Adrenal gland (tissue), 12 donors: Measurements from ENCODE around the gene SNTA1. TPM values are rescaled to one million over a fixed set of nuclear protein-coding genes. Genes with fewer than 3 reads are reported as not detected.
"Not testable (repeated sequence)": the region's sequence is repeated elsewhere in the genome, so short reads cannot be mapped to it uniquely, and the experiment has no call there.

Experiments used
- DNase-seq, 7 donors: peaks; one replicate each; pipeline ENCODE4 v3.0.0-alpha.2; 2019 to 2020
- H3K27ac ChIP-seq, 5 donors: fragments of 200-600 bp; sonication (generic) in 4 of 5; 1 replicate in 3 of 5; 2 replicates in 2 of 5; pipeline versions ENCODE4 v1.5.1 to v1.8.0; 2016 to 2020; ENCODE audit warnings: mild to moderate bottlenecking in 1 of 5
- H3K27me3 ChIP-seq: fragments of 200-600 bp; 2 replicates; pipeline ENCODE4 v1.8.0; 2021
- H3K36me3 ChIP-seq, 2 donors: fragments of 200-600 bp; replicated peaks in 1 of 2; 1 replicate in 1 of 2; 2 replicates in 1 of 2; pipeline versions ENCODE4 v1.5.1 to v1.8.0; 2018 to 2022
- H3K4me1 ChIP-seq, 2 donors: fragments of 200-600 bp; replicated peaks in 1 of 2; 1 replicate in 1 of 2; 2 replicates in 1 of 2; pipeline versions ENCODE4 v1.5.1 to v1.8.0; 2018 to 2021
- H3K4me3 ChIP-seq, 4 donors: fragments of 200-600 bp; sonication (generic) in 3 of 4; one replicate each; pipeline ENCODE4 v1.5.1; 2016 to 2018
- H3K9me3 ChIP-seq, 3 donors: fragments of 200-600 bp; sonication (generic) in 1 of 3; replicated peaks in 1 of 3; 1 replicate in 2 of 3; 2 replicates in 1 of 3; pipeline versions ENCODE4 v1.5.1 to v1.8.0; 2016 to 2021
- POLR2A ChIP-seq, 2 donors: fragments of 450-650 bp; IDR thresholded peaks; one replicate each; pipeline ENCODE4 v1.6.1; 2017; ENCODE audit warnings: antibody characterized with exemption in 2 of 2, mild to moderate bottlenecking in 2 of 2, moderate library complexity in 1 of 2
- WGBS, 4 donors: extraction: QIAGEN DNeasy Blood & Tissue Kit in 2 of 4; methylation state at CpG; one replicate each; pipeline versions ENCODE4 v1.1.5 to v1.1.7; 2013 to 2017; 5-methylcytosine and 5-hydroxymethylcytosine counted together
- intact Hi-C, 2 donors: fragments of 100-400 bp; cut with DNase I; formaldehyde crosslinking; loops; one replicate each; pipeline versions ENCODE4 v1.14.1 to v1.15.0; 2022 to 2023
- polyA plus RNA-seq, 3 donors: library from polyadenylated mRNA; stranded (reverse); fragments of 200-250 nt in 2 of 3; fragments of 350-450 nt in 1 of 3; fragmentation: Illumina TruSeq in 1 of 3; extraction: RNeasy Lipid Tissue Mini Kit (QIAGEN cat#74804) in 1 of 3; gene quantifications; one replicate each; pipeline ENCODE4 v1.2.3, GENCODE V29; 2013 to 2014
- total RNA-seq, 9 donors: library from RNA; depleted of rRNA in 4 of 9; stranded (reverse); fragments of >200 nt in 4 of 9; fragments of 120-200 nt in 1 of 9; fragmentation: NEBNext Ultra II Directional in 1 of 9; extraction: Animal tissue kit (Norgen Biotek cat#: 25700) in 1 of 9; gene quantifications; one replicate each; pipeline versions ENCODE4 v1.1.0 to v1.2.4, GENCODE V29; 2013 to 2023
- TF ChIP-seq, protein P1 (sequence below), 6 experiments: fragments of 450-650 bp in 4 of 6; fragments of 200-600 bp in 2 of 6; sonication (generic) in 1 of 6; IDR thresholded peaks; 1 replicate in 5 of 6; 2 replicates in 1 of 6; pipeline versions ENCODE4 v1.5.1 to v1.8.0; 2016 to 2021; ENCODE audit warnings: antibody characterized with exemption in 6 of 6, mild to moderate bottlenecking in 2 of 6, moderate library complexity in 1 of 6
- donor health status: healthy with polysubstance abuse.
- donor health status: Bipolar disorder and iron deficiency.
- donor health status: DM: yes; HTN: yes; CAD: no.
- donor health status: DM: no; HTN: no; CAD: no.
- donor health status: DM: no; HTN: no; CAD: no.
- donor health status: DM: yes; HTN: yes; CAD: no.

SNTA1 gene
- total and polyA plus RNA-seq, 12 donors: 4.3 to 73.2 (median 29.5) TPM

DNA sequence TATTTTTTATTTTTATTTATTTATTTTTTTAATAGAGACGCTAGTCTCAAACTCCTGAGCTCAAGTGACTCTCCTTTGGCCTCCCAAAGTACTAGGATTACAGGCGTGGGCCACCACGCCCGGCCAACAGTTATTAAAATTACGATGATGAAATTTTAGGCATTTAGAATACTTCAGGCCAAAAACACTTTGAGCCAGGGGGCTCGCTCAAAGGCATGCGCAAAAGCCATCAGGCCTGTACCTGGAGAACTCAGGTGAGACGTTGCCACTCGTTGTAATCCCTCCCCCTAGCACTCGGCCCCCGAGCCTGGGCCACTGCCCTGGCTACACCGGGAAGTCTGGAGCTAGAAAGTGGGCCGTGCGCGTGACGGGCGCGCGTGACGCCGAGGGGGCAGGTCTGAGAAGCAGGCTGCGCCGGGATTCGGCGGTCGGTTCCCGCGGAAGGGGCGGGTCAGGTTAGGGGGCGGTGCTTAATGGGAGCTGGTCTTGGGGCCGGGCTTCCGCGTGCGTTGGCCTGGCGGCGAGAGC is 46.0 kb upstream of the SNTA1 start:
- peak overlapping the region in 2 of 4 donors; percentile 24 to 78 for H3K4me3 ChIP-seq
- peaks cover 16% of the 10 kb centered on the region in 2 donors for H3K4me1 ChIP-seq
- H3K36me3 ChIP-seq: no peaks in the 10 kb centered on the region
- peak; percentile 99 to 100 (median 99) for DNase-seq
- peak; percentile 93 to 95 for TF ChIP-seq POLR2A (IDR thresholded peaks at IDR 0.05)
- TF ChIP-seq, protein P1, sequence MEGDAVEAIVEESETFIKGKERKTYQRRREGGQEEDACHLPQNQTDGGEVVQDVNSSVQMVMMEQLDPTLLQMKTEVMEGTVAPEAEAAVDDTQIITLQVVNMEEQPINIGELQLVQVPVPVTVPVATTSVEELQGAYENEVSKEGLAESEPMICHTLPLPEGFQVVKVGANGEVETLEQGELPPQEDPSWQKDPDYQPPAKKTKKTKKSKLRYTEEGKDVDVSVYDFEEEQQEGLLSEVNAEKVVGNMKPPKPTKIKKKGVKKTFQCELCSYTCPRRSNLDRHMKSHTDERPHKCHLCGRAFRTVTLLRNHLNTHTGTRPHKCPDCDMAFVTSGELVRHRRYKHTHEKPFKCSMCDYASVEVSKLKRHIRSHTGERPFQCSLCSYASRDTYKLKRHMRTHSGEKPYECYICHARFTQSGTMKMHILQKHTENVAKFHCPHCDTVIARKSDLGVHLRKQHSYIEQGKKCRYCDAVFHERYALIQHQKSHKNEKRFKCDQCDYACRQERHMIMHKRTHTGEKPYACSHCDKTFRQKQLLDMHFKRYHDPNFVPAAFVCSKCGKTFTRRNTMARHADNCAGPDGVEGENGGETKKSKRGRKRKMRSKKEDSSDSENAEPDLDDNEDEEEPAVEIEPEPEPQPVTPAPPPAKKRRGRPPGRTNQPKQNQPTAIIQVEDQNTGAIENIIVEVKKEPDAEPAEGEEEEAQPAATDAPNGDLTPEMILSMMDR (IDR thresholded peaks at IDR 0.05): no peak
- H3K9me3 ChIP-seq: no peaks in the 10 kb centered on the region
- peak overlapping the region; percentile 54 to 95 (median 82) for H3K27ac ChIP-seq
- 2 to 20% (median 3%) methylated on average over 8 to 36 of the region's 36 CpGs for WGBS, 4 donors
- H3K27me3 ChIP-seq: no peaks in the 10 kb centered on the region
- intact Hi-C loops: no loop called here

DNA sequence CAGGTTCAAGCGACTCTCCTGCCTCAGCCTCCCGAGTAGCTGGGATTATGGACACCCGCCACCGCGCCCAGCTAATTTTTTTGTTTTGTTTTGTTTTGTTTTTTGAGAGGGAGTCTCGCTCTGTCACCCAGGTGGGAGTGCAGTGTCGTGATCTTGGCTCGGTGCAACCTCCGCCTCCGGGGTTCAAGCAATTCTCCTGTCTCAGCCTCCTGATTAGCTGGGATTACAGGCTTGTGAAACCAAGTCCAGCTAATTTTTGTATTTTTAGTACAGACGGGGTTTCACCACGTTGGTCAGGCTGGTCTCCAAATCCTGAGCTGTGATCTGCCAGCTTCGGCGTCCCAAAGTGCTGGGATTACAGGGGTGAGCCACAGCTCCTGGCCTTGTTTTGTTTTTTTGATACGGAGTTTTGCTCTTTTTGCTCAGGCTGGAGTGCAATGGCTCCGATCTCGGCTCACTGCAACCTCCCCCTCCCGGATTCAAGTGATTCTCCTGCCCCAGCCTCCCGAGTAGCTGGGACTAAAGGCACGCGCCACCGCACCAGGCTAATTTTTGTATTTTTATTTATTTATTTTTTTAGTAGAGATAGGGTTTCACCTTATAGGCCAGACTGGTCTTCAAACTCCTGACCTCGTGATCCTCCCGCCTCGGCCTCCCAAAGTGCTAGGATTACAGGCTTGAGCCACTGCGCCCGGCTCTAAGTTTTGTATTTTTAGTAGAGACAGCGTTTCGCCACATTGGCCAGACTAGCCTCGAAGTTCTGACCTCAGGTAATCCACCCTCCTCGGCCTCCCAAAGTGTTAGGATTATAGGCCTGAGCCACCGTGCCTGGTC is 45.3 kb upstream of the SNTA1 start:
- 92 to 95% (median 94%) methylated on average over 32 of the region's 32 CpGs for WGBS, 4 donors
- peak in 3 of 7 donors; percentile 3 to 56 (median 12) for DNase-seq
- H3K27ac ChIP-seq: peak overlapping the region; percentile 54 to 95 (median 82)
- H3K27me3 ChIP-seq, intact Hi-C loops, H3K36me3 ChIP-seq, H3K9me3 ChIP-seq: not testable (repeated sequence)
- H3K4me3 ChIP-seq: peak overlapping the region in 2 of 4 donors; percentile 24 to 78
- peaks cover 16% of the 10 kb centered on the region in 2 donors for H3K4me1 ChIP-seq

DNA sequence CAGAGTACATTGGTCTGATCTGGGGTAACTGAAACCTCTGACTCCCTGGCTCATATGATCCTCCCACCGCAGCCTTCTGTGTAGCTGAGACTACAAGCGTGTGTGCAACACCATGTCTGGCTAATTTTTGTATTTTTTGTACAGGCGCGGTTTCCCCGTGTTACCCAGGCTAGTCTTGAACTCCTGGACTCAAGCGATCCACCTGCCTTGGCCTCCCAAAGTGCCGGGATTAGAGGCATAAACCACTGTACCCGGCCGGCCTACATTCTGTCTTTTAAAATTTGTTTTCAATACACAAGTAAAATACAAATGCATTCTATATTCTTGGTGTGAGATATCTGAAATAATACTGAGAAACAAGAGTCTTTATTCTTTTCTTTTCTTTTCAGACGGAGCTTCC is 44.6 kb upstream of the SNTA1 start:
- Histone ChIP-seq H3K4me1 (peaks cover 16% of the 10 kb centered on the region in 2 donors), H3K36me3 (no peaks in the 10 kb centered on the region), H3K4me3 (no peak overlapping the region), H3K9me3 (no peaks in the 10 kb centered on the region), H3K27ac (no peak overlapping the region), H3K27me3 (no peaks in the 10 kb centered on the region)
- no peak for TF ChIP-seq POLR2A (IDR thresholded peaks at IDR 0.05)
- TF ChIP-seq, protein P1 (IDR thresholded peaks at IDR 0.05): no peak
- 90 to 95% (median 93%) methylated on average over 10 of the region's 10 CpGs for WGBS, 4 donors
- intact Hi-C loops: no loop called here
- no peak for DNase-seq

DNA sequence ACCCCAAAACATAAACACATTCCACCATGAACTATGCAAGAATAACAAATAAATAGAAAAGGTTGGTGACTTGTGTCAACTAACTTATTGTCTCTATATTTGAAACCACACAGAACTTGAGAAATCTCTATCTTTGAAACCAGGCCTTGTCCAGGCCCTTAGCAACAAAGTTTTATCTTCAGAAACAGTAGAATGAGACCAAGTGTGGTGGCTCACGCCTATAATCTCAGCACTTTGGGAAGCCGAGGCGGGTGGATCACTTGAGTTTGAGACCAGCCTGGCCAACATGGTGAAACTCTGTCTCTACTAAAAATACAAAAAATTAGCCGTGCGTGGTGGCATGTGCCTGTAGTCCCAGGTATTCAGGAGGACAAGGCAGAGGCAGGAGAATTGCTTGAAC is 39.6 kb upstream of the SNTA1 start:
- H3K27me3 ChIP-seq, H3K27ac ChIP-seq, H3K4me3 ChIP-seq, H3K36me3 ChIP-seq, H3K9me3 ChIP-seq, intact Hi-C loops, DNase-seq, H3K4me1 ChIP-seq: not testable (repeated sequence)
- 96 to 99% (median 97%) methylated on average over 5 of the region's 5 CpGs for WGBS, 4 donors

DNA sequence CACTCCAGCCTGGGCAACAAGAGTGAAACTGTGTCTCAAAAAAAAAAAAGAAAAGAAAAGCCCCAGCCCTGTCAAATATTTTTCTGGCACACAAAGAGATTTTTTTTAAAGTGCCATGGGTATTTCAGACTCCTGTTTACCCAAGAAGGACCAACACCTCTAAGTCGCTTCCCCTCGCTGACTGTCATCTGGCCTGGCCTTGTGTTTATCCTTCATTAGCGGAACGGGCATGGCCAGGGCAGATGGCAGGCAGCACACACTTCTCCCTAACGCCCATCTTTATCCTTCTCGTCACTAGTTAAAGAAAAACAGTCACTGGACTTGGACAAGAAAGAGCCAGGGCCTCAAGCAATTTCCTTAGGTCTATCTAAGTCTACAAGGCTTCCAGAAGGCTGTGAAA is 39.0 kb upstream of the SNTA1 start:
- WGBS, 4 donors: 50 to 61% (median 57%) methylated on average over 6 of the region's 6 CpGs
- intact Hi-C loops: no loop called here
- no peak for DNase-seq

More for the DNA sequence above, 39.0 kb upstream of the SNTA1 start:
- Histone ChIP-seq H3K4me3 (no peak overlapping the region), H3K4me1 (no peaks in the 10 kb centered on the region), H3K36me3 (no peaks in the 10 kb centered on the region), H3K27ac (no peak overlapping the region), H3K9me3 (no peaks in the 10 kb centered on the region), H3K27me3 (no peaks in the 10 kb centered on the region)
- no peak for TF ChIP-seq POLR2A (IDR thresholded peaks at IDR 0.05)
- TF ChIP-seq, protein P1 (IDR thresholded peaks at IDR 0.05): no peak
